Kidney epithelial cell (primary cell): Measurements from ENCODE around the gene ACTG1. TPM values are rescaled to one million over a fixed set of nuclear protein-coding genes. Genes with fewer than 3 reads are reported as not detected.
A peak's percentile ranks its signal among the peaks of the same experiment; 100 is the strongest.

Experiments
- DNase-seq: peaks from one replicate; pipeline ENCODE4 v3.0.0-alpha.2; 2010; ENCODE audit warnings: low read depth
- H3K27me3 ChIP-seq: 2 replicates; pipeline ENCODE4 v1.6.0; 2011; ENCODE audit warnings: low read length; ENCODE audit not compliant: control insufficient read depth, insufficient read depth
- H3K36me3 ChIP-seq: 2 replicates; pipeline ENCODE4 v1.5.1; 2011; ENCODE audit warnings: low read length; ENCODE audit not compliant: control insufficient read depth, insufficient read depth
- H3K4me3 ChIP-seq: 2 replicates; pipeline ENCODE4 v1.5.1; 2011; ENCODE audit warnings: low read depth, mild to moderate bottlenecking, control low read depth, low read length
- CTCF ChIP-seq: IDR thresholded peaks from 2 replicates; pipeline ENCODE4 v1.5.1; 2011; ENCODE audit warnings: mild to moderate bottlenecking, moderate library complexity, low read length, control low read depth, inconsistent platforms; ENCODE audit not compliant: insufficient read depth, poor library complexity, severe bottlenecking
- total RNA-seq: library from RNA; depleted of rRNA; stranded (reverse); fragments of >200 nt; gene quantifications from 2 replicates; pipeline ENCODE4 v1.2.3, GENCODE V29; 2015

Gene ACTG1
- total RNA-seq, 1 donor from 2014 or later = 9,424 TPM

- H3K27me3 ChIP-seq = peaks cover 23% of the 10 kb centered on the region
- no peak for DNase-seq
- TF ChIP-seq CTCF = no peak
Observed at GRCh38 chr17:81491761-81492160, 20.8 kb downstream of the ACTG1 start.

DNA sequence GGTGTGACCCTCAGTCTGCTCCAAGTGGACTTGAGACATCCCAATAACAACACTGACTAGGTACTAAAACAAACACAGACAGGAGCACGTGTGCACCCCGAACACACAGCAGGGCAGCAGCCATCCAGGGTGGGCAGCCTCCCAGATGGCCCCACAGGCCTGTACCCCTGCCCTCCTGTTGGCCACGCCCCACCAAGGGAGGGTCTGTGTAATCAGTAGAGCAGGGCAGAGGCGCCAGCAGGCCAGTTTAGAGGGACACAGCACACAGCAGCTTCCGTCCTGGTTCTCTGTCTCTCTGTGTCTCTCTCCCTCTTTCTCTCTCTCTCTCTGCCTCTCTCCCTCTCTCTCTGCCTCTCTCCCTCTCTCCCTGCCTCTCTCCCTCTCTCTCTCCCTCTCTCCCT is 21.4 kb downstream of the ACTG1 start:
- no peak for DNase-seq
- peaks cover 23% of the 10 kb centered on the region for H3K27me3 ChIP-seq
- no peaks in the 10 kb centered on the region for H3K36me3 ChIP-seq
- TF ChIP-seq CTCF = no peak
- no peak overlapping the region for H3K4me3 ChIP-seq

More at GRCh38 chr17:81491761-81492160, 20.8 kb downstream of the ACTG1 start:
- Histone ChIP-seq H3K36me3 (no peaks in the 10 kb centered on the region), H3K4me3 (no peak overlapping the region)

DNA sequence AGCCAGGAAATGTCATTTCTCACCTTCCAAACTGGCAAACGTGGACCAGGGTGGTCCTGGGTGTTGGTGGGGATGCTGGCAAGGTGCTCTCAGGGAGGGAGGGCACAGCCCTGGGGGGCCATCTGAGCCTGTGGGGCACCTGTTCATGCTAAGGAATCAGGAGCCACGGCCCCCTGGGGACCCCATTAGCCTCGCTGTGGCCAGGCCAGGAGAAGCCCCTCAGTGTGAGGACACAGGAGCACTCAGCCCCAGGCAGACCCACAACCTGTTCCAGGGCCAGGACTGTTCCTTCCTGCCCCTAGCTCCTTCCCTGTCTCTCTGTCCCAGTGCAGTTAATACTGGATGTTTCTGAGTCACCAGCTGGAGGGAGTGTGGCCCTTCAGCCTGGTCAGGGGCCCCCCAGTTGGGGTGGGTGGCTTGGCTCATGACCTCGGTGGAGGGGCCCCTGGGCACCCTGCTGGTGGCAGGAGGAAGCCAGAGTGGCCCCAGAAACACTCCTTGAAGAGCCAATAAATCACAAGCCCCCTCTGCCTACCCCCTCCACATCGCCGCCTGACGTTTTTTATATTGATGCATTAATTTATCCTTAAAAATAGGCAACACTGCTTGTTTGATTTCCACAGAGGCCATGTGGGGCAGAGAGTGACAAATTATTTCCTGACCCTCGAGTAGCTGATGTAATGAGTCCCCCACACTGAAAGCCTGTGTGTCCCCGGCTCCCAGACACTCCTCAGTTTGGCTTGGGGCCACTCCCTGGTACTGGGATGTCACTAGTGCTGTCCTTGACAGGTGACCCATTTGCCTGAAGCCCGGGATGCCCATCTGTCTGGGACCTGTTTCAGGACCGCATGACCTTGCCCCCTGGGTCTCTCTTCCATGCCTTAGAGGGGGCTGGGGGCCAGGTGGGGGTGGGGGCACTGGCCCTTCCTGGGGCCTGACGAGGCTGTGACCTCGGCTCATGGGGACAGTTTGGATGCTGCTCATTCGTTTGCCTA is 22.3 kb downstream of the ACTG1 start:
- no peak for DNase-seq
- TF ChIP-seq CTCF = no peak
- H3K36me3 ChIP-seq = no peaks in the 10 kb centered on the region
- no peak overlapping the region for H3K4me3 ChIP-seq
- peaks cover 21% of the 10 kb centered on the region for H3K27me3 ChIP-seq

GRCh38 chr17:81489012-81489997 is 23.3 kb downstream of the ACTG1 start:
- no peaks in the 10 kb centered on the region for H3K36me3 ChIP-seq
- TF ChIP-seq CTCF = no peak
- no peak overlapping the region for H3K4me3 ChIP-seq
- no peak for DNase-seq
- H3K27me3 ChIP-seq = peaks cover 17% of the 10 kb centered on the region

GRCh38 chr17:81488276-81488860 is 24.2 kb downstream of the ACTG1 start:
- H3K27me3 ChIP-seq = peaks cover 14% of the 10 kb centered on the region
- TF ChIP-seq CTCF = no peak
- H3K4me3 ChIP-seq = peak overlapping the region; percentile 58
- no peak for DNase-seq
- no peaks in the 10 kb centered on the region for H3K36me3 ChIP-seq
